Fibroblast of lung (primary cell): ENCODE data around the gene ADGRD2. TPM values are rescaled to one million over a fixed set of nuclear protein-coding genes. Genes with fewer than 3 reads are reported as not detected.

ENCODE experiments used
- DNase-seq, 2 donors: peaks; one replicate each; pipeline versions ENCODE4 v3.0.0 to v3.0.0-alpha.2; 2010; ENCODE audit warnings: low read depth in 2 of 2
- H2AFZ ChIP-seq: 2 replicates; pipeline ENCODE4 v1.5.1; 2012; ENCODE audit warnings: low read length, control low read depth, inconsistent platforms
- H3K27ac ChIP-seq: 2 replicates; pipeline ENCODE4 v1.5.1; 2011; ENCODE audit warnings: low read length, control low read depth; ENCODE audit not compliant: insufficient read depth
- H3K27me3 ChIP-seq: 2 replicates; pipeline ENCODE4 v1.5.1; 2011; ENCODE audit warnings: mild to moderate bottlenecking, low read length; ENCODE audit not compliant: control insufficient read depth, insufficient read depth
- H3K36me3 ChIP-seq: 2 replicates; pipeline ENCODE4 v1.5.1; 2011; ENCODE audit warnings: low read length; ENCODE audit not compliant: control insufficient read depth, insufficient read depth
- H3K4me1 ChIP-seq: 2 replicates; pipeline ENCODE4 v1.5.1; 2011; ENCODE audit warnings: low read length; ENCODE audit not compliant: control insufficient read depth, insufficient read depth; ENCODE audit errors: extremely low read depth
- H3K4me2 ChIP-seq: 2 replicates; pipeline ENCODE4 v1.5.1; 2011; ENCODE audit warnings: low read length, control low read depth; ENCODE audit not compliant: insufficient read depth; ENCODE audit errors: extremely low read depth
- H3K4me3 ChIP-seq, 4 experiments: fragments of 200-600 bp in 1 of 4; sonication (generic) in 1 of 4; replicated peaks in 1 of 4; 2 replicates each; pipeline ENCODE4 v1.5.1; 2011 to 2016; ENCODE audit warnings: low read length in 4 of 4, low read depth in 3 of 4, mild to moderate bottlenecking in 3 of 4, control low read depth in 2 of 4, inconsistent platforms in 1 of 4, mixed read lengths in 1 of 4; ENCODE audit not compliant: insufficient read depth in 1 of 4; ENCODE audit errors: control extremely low read depth in 1 of 4
- H3K79me2 ChIP-seq: 2 replicates; pipeline ENCODE4 v1.5.1; 2012; ENCODE audit warnings: mild to moderate bottlenecking, low read length, inconsistent platforms; ENCODE audit not compliant: control insufficient read depth, insufficient read depth
- H3K9ac ChIP-seq: 2 replicates; pipeline ENCODE4 v1.5.1; 2011; ENCODE audit warnings: mild to moderate bottlenecking, low read length, control low read depth; ENCODE audit not compliant: insufficient read depth
- H3K9me3 ChIP-seq: 2 replicates; pipeline ENCODE4 v1.5.1; 2012; ENCODE audit warnings: low read depth, low read length; ENCODE audit not compliant: control insufficient read depth, insufficient read depth
- H4K20me1 ChIP-seq: 2 replicates; pipeline ENCODE4 v1.5.1; 2011; ENCODE audit warnings: low read length; ENCODE audit not compliant: control insufficient read depth, insufficient read depth; ENCODE audit errors: extremely low read depth
- CTCF ChIP-seq, 2 donors: IDR thresholded peaks in 1 of 2; conservative IDR thresholded peaks in 1 of 2; 1 replicate in 1 of 2; 2 replicates in 1 of 2; pipeline ENCODE4 v1.5.1; 2011 to 2012; ENCODE audit warnings: low read length in 2 of 2, control low read depth in 1 of 2, inconsistent platforms in 1 of 2, low read depth in 1 of 2, mild to moderate bottlenecking in 1 of 2
- EZH2 ChIP-seq: IDR thresholded peaks from 2 replicates; pipeline ENCODE4 v1.5.1; 2012; ENCODE audit warnings: low read length, control low read depth, mild to moderate bottlenecking; ENCODE audit errors: missing control alignments
- polyA plus RNA-seq, 2 donors: library from polyadenylated mRNA; depleted of rRNA in 1 of 2; stranded (reverse) in 1 of 2; unstranded in 1 of 2; fragments of >200 nt; gene quantifications; 2 replicates each; pipeline ENCODE4 v1.2.1, GENCODE V29; 2011 to 2012; ENCODE audit warnings: missing spikeins in 1 of 2
- total RNA-seq: library from RNA; depleted of rRNA; stranded (reverse); fragments of >200 nt; gene quantifications from 2 replicates; pipeline ENCODE4 v1.2.1, GENCODE V29; 2014

ADGRD2 gene
- total and polyA plus RNA-seq, 2 donors (not counting 1 experiment from before 2014, with no cell fraction given): not detected

GRCh38 chr9:124441291-124441690 is 9.0 kb upstream of the ADGRD2 start:
- Histone ChIP-seq H3K27ac (no peak overlapping the region), H3K9ac (no peak overlapping the region), H3K79me2 (no peaks in the 10 kb centered on the region), H2AFZ (no peak overlapping the region), H4K20me1 (no peaks in the 10 kb centered on the region), H3K27me3 (peaks cover 3% of the 10 kb centered on the region), H3K36me3 (no peaks in the 10 kb centered on the region), H3K4me3 (no peak overlapping the region), H3K4me1 (no peaks in the 10 kb centered on the region), H3K9me3 (no peaks in the 10 kb centered on the region), H3K4me2 (no peak overlapping the region)
- no peak for TF ChIP-seq EZH2
- no peak for TF ChIP-seq CTCF (conservative IDR thresholded peaks at IDR 0.05 in 1 of 2, IDR thresholded peaks at IDR 0.05 in 1 of 2; ENCODE audit: low read depth in 1 of 2, low read length in 2 of 2)
- DNase-seq: no peak

GRCh38 chr9:124442379-124442778 is 7.9 kb upstream of the ADGRD2 start:
- no peak overlapping the region for H3K4me3 ChIP-seq
- no peaks in the 10 kb centered on the region for H3K36me3 ChIP-seq
- no peak overlapping the region for H2AFZ ChIP-seq
- H3K4me1 ChIP-seq: no peaks in the 10 kb centered on the region
- H3K27ac ChIP-seq: no peak overlapping the region
- DNase-seq: no peak
- no peak overlapping the region for H3K4me2 ChIP-seq
- H3K9me3 ChIP-seq: no peaks in the 10 kb centered on the region
- no peak overlapping the region for H3K9ac ChIP-seq
- no peaks in the 10 kb centered on the region for H3K79me2 ChIP-seq
- no peaks in the 10 kb centered on the region for H3K27me3 ChIP-seq
- no peak for TF ChIP-seq CTCF (conservative IDR thresholded peaks at IDR 0.05 in 1 of 2, IDR thresholded peaks at IDR 0.05 in 1 of 2; ENCODE audit: low read depth in 1 of 2, low read length in 2 of 2)
- TF ChIP-seq EZH2: no peak
- no peaks in the 10 kb centered on the region for H4K20me1 ChIP-seq

GRCh38 chr9:124442826-124443225 is 7.4 kb upstream of the ADGRD2 start:
- Histone ChIP-seq H3K4me2 (no peak overlapping the region), H3K27ac (no peak overlapping the region), H3K4me1 (no peaks in the 10 kb centered on the region), H3K9ac (no peak overlapping the region), H4K20me1 (no peaks in the 10 kb centered on the region), H2AFZ (no peak overlapping the region), H3K4me3 (no peak overlapping the region), H3K27me3 (no peaks in the 10 kb centered on the region), H3K36me3 (no peaks in the 10 kb centered on the region), H3K79me2 (no peaks in the 10 kb centered on the region), H3K9me3 (no peaks in the 10 kb centered on the region)
- TF ChIP-seq EZH2: no peak
- TF ChIP-seq CTCF (conservative IDR thresholded peaks at IDR 0.05 in 1 of 2, IDR thresholded peaks at IDR 0.05 in 1 of 2; ENCODE audit: low read depth in 1 of 2, low read length in 2 of 2): no peak
- no peak for DNase-seq
